HS-27A (cell line): ENCODE data around the gene ELOVL7.
"Not testable (repeated sequence)": the region's sequence is repeated elsewhere in the genome, so short reads cannot be mapped to it uniquely, and the experiment has no call there.

Experiments
- DNase-seq: peaks from one replicate; pipeline ENCODE4 v3.0.0-alpha.2; 2012; ENCODE audit warnings: low read depth, missing footprints

Gene ELOVL7

DNA sequence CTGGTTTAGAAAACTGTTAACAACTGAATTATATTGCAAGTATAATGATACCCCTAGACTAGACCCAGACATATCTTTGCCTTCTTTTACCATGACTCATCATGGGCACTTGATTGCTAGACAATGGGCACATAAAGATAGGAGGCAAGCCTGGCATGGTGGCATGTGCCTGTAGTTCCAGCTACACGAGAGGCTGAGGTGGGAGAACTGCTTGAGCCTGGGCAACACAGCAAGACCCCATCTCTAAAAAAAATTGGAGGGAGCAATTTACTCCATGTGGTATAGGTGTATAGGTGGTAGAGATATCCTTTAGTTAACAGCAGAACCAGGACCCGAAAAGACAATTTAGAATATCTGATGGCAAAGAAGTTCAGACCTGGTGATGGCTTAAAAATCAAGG is 51.6 kb downstream of the ELOVL7 start:
- no peak for DNase-seq

DNA sequence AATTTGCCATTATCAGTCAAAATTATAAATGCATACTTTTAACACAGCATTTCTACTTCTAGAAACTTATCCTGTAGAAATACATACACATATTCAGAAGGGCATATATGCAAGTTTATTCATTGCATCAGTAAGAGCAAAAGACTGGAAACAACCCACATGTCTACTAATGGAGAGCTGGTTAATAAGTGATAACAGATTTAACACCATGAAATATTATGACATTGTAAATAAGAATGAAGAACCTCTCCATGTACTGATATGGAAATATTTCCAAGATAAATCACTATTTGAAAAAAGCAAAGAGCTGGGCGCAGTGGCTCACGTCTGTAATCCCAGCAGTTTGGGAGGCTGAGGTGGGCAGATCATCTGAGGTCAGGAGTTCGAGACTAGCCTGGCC is 54.5 kb downstream of the ELOVL7 start:
- DNase-seq = no peak

DNA sequence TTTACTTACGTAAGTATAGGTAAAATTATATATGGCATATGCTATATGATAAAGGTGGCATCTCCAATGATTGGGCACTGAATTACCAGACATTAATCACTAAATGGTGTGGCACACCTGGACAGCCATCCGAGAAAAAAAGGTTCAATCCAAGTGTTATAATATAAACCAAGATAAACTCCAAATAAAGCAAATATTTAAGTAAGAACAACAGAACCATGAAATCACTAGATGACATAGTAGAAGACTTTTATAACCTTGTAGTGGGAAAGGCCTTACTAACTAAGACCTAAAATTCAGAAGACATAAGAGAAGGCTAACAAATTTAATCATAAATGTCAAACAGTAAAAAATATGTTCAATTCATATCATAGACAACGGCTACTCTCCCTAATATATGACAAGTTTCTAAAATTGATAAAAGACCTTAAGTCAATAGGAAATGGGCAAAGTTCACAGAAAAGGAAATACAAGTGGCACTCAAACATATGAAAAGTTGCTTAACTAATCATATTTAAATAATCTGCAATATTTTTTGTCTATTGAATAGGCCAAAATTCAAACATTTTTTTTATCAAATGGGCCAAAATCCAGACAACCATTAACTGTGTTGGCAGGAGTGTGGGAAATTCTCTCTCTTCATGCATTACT is 55.1 kb downstream of the ELOVL7 start:
- no peak for DNase-seq

DNA sequence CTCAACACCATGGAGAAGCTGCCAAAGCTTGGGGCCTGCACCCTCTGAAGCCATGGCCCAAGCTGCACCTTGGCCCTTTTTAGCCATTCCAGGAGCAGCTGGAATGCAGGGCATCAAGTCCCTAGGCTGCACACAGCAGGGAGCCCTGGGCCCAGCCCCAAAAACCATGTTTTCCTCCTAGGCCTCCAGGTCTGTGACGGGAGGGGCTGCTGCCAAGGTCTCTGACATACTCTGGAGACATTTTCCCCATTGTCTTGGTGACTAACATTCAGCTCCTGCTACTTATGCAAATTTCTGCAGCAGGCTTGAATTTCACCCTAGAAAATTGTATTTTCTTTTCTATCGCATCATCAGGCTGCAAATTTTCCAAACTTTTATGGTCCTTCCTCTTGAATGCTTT is 64.6 kb downstream of the ELOVL7 start:
- no peak for DNase-seq

DNA sequence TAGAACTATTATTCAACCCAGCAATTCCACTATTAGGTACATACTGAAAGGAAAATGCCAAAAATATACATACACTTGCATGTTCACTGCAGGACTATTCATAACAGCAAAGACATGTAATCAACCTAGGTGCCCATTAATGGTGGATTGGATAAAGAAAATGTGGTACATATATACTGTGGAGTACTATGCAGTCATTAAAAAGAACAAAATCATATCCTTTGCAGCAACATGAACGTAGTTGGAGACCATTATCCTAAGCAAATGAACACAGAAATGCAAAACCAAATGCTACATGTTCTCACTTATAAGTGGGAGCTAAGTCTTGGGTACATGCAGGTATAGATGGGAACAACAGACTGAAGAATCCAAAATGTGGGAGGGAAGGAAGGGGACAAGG is 67.7 kb downstream of the ELOVL7 start:
- no peak for DNase-seq

DNA sequence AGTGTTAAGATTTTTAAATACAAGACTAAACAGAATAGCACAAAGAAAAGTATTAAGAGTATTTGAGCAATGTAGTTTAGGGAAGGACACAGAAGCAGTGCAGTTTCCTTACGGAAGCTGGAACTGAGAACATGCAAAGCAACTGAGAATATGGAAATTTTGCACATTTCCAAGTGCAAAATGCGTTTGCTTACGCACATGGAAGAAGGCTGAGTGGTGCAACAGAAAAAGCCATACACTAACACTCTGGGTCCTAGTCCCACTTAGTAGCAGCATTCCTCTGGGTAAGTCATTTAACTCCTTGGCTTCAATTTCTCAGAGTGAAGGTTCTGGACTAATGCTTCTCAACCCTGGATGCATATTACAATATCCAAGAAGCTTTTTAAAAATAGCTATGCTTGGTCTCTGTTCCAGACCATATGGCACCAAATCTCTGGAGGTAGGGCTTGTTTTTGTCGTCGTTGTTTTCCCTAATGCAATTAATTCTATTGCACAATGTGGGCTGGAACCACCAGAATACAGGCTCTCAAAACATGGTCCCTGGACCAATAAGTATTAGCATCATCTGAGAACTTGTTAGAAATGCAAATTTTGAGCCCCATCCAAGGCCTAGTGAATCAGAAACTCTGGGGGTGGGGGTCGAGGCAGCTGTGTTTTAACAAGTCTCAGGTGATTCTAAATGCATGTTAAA is 78.9 kb downstream of the ELOVL7 start:
- no peak for DNase-seq

DNA sequence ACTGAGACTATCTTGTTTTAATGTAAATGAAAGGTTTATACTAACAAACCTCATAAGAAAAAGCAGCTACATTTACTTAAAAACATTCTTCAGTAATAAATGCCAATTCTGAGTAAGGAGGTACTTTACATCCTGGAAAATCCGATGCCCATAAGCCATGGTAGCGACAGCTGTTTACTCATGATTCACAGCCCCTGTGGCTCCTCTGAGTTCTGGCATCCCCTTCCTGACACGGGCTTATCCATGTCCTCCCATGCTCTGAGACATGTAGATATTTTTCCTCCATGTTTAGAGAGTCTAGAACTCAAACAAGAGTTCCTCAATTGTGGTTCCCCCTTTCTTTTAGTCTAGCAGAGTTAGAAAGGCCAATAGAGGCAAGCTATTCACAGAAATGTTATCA is 81.0 kb downstream of the ELOVL7 start:
- no peak for DNase-seq

DNA sequence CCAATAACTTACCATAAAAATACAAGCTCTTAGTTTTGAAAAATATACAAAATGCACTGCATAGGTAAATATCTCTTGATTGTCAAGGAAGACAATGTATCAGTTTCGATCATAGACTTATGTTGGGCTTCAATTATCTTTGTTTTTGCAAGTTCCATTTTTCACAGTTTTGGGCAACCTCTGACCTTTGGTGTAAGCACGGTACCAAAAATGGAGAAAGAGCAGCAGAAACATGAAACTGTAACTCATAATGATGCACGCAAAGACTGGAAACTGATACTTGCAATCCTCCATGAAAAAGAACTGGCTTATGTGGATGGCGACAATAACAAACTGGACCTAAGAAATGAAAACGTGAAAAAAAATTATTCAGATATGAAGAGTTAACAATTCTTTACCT is 89.6 kb downstream of the ELOVL7 start:
- no peak for DNase-seq

DNA sequence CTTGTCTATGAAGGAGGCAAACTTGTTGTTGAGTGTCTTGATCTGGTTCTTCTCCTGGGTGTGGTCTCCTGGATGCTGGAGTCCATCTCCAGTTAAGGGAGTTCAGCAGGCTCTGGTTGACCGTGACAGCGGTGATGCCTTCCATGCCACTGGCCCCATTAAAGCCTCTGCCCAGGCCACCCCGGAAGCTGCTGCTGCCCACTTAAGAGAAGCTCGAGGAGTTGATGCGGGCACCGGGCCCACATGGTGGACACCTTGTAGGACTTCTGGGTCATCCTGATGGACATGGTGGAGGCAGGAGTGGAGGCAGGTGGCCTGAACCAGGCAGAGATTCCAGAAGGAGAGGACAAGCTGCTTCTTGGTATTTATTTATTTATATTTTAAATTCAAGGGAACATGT is 99.4 kb downstream of the ELOVL7 start:
- DNase-seq = no peak

DNA sequence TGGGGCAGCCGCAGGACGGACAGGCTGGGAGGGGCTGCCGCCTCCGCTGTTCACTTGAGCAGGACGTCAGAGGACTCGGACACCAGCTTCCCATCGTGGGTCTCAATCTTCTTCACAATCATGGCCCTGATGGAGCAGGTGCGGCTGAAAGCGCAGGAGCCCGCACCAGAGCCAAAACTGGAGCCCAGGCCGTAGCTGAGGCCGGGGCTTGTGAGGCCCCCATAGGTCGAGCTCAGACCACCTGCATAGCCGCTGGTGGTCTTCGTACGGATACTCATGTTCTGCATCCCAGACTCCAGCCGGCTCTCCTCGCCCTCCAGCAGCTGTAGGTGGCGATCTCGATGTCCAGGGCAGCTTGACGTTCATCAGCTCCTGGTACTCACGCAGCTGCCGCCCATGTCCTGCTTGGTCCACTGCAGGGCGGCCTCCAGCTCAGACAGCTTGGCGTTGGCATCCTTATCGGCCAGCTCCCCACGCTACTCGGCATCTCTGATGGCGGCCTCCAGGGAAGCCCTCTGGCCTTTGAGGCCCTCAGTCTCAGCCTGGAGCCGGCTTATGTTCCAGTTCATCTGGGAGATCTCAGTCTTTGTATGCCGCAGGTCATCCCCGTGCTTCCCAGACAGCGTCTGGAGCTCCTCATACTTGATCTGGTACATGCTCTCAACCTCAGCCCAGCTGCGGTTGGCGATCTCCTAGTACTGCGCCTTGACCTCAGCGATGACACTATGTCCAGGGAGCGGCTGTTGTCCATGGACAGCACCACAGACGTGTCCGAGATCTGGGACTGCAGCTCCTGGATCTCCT is 100.4 kb downstream of the ELOVL7 start:
- no peak for DNase-seq

DNA sequence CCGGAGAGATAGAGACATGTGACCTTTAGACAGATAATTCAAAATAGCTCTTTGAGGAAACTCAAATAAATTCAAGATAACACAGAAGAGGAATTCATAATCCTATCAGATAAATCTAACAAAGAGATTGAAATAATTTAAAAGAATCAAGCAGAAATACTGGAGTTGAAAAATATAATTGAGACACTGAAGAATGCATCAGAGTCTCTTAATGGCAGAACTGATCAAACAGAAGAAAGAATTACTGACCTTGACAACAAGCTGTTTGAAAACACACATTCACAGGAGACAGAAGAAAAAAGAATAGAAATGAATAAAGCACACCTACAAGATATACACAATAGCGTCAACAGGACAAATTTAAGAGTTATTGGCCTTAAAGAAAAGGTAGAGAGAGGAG is 103.7 kb downstream of the ELOVL7 start:
- DNase-seq = no peak

DNA sequence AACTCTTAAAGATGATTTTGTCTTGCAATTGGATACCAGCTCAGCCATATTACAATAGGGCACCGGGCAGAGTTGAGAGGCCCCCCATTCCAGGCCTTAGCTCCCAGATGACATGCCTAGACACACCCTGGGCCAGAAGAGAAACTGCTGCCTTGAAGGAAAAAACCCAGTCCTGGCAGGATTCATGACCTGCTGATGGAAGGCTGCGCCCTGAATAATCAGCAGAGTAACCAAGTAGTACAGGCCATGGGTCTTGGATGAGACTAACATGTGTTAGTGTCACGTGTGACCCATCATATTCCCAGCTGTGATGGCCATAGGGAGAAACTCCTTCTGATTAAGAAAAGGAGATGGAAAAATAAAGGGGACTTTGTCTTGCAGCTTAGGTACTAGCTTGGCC is 105.1 kb downstream of the ELOVL7 start:
- no peak for DNase-seq

DNA sequence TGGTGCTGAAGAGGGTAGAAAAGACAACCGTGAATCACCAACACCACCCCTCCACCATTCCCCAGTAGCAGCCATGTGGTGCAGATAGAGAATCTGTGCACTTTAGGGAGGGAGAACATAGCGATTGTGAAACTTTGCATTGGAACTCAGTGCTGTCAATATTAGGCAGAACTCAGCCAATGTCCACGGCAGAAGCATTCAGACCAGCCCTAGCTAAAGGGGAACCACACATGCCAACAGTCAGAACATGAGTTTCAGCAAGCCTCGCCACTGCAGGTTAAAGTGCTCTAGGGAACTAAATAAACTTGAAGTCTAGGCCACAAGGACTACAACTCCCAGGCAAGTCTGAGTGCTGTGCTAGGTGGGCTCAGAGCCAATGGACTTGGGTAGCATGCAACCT is 105.6 kb downstream of the ELOVL7 start:
- DNase-seq = no peak

DNA sequence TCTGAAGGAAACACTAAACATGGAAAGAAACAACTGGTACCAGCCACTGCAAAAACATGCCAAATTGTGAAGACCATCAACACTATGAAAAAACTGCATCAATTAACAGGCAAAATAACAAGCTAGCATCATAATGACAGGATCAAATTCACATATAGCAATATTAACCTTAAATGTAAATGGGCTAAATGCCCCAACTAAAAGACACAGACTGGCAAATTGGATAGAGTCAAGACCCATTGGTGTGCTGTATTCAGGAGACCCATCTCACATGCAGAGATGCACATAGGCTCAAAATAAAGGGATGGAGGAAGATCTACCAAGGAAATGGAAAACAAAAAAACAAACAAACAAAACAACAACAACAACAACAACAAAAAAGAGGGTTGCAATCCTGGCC is 113.2 kb downstream of the ELOVL7 start:
- not testable (repeated sequence) for DNase-seq

DNA sequence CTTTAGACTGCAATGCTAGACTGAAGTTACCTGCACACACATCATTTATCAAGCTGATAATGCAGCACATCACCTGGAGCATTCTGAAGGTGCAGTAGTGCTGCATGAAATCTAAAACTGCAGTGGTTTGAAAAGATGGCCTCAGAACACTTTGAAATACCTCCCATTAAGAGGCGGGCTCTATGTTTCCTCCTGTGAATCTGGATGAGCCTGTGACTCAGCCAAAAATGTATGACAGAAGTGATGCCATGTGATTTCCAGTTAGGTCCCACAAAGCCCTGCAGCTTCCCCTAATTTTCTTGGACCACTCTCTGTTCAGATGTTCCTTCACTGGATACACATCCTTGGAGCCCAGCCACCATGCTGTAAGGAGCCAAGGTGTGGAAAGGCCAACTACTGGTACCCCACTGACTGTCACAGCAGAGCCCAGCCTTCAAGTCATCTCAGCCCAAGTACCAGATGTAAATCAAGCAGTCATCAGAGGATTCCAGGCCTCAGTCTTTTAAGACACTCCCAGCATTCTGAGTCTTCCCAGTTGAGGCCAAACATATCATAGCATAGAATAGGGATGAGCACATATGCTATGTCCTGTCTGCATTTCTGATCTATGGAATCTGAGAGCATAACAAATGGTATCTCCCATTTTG is 116.9 kb downstream of the ELOVL7 start:
- DNase-seq = no peak

DNA sequence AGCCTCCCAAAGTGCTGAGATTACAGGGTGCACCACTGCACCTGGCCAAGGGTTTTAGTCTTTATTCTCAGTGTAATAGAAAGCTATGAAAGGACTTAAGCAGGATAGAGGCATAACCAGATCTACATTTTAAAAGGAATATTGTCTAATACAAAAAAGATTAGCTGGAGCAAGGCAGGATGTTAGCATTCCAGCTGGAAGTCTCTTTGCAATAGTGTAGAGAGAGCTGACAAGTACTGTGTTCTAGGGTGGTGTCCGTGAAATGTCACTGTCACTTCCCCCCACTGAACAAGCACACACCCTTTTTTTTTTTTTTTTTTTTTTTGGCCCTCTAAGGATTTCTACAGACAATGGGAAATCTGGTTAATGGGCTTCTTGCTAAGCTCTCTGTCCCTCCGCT is 119.9 kb downstream of the ELOVL7 start:
- no peak for DNase-seq

DNA sequence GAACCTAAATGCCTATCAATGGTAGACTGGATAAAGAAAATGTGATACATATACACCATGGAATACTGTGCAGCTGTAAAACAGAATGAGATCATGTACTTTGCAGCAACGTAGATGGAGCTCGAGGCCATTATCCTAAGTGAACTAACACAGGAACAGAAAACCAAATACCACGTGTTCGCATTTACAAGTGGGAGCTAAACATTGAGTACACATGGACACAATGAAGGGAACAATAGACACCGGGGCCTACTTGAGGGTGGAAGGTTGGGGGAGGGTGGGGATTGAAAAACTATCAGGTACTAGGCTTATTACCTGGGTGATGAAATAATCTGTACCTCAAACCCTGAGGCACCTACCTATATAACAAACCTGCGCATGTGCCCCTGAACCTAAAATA is 121.7 kb downstream of the ELOVL7 start:
- no peak for DNase-seq

DNA sequence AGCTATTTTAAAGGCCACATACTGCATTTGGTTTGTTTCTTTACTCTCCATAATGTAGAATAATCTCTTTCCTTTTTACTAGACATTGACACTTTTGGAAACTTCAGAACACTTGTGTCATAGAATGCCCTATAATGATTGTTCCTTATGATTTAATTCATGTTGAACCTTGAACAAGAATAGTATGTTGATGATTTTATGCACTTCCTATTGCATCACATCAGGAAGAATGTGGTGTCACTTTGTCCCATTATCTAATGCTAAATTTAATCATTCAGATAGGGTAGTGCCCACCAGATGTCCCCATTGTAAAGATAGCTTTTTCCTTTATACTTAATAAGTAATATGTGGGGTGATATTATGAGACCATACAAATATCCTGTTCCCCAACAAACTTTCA is 124.7 kb downstream of the ELOVL7 start:
- DNase-seq = no peak

DNA sequence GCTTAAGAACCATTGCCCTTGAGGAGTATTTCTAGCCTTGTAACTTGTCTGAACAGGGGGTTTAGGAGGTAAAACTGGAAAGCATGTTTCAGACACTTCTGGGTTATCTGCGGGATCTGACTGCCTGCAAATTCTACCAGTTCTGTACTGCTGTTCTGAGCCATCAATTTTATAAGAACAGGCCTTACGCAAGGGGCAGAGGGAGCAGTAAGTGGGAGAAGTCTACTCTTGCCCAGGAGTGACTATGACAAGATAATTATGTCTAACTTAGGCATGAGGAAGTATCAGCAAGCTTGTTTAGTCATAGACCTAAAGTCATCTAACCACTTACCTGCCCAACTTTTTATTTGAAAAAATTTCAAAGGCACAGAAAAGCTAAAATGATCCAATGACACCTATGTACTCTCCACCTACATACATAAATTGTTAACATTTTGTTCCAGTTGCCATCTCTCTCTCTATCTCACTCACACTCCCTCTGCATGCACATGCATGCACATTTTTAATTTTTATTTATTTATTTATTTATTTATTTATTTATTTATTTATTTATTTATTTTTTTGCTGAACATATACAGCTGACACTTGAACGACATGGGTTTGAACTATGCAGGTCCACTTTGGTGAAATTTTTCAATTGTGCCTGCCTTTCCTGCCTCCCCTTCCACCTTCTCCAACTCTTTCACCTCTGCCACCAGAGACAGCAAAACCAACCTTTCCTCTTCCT is 125.7 kb downstream of the ELOVL7 start:
- DNase-seq = no peak

DNA sequence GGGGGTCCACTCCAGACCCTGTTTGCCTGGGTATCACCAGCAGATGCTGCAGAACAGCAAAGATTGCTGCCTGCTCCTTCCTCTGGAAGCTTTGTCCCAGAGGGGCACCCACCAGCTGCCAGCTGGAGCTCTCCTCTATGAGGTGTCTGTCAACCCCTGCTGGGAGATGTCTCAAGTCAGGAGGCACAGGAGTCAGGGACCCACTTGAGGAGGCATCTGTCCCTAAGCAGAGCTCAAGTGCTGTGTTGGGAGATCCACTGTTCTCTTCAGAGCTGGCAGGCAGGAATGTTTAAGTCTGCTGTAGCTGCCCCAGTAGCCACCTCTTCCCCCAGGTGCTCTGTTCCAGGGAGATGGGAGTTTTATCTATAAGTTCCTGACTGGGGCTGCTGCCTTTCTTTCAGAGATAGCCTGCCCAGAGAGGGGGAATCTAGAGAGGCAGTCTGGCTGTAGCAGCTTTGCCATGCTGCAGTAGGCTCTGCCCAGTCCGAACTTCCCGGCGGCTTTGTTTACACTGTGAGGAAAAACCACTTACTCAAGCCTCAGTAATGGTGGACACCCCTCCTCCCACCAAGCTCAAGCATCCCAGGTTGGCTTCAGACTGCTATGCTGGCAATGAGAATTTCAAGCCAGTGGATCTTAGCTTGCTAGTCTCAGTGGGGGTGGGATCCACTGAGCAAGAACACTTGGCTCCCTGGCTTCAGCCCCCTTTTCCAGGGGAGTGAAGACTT is 128.7 kb downstream of the ELOVL7 start:
- not testable (repeated sequence) for DNase-seq

DNA sequence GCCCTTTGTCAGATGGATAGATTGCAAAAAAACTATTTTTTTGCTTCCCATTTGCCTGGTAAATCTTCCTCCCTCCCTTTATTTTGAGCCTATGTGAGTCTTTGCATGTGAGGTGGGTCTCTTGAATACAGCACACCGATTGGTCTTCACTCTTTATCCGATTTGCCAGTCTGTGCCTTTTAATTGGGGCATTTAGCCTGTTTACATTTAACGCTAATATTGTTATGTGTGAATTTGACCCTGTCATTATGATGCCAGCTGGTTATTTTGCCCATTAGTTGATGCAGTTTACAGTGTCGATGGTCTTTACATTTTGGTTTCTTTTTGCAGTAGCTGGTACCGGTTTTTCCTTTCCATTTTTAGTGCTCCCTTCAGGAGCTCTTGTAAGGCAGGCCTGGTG is 131.1 kb downstream of the ELOVL7 start:
- no peak for DNase-seq
